Karpas-422 (cell line): ENCODE data around the gene RNF7. TPM values are rescaled to one million over a fixed set of nuclear protein-coding genes. Genes with fewer than 3 reads are reported as not detected.

Experiments used
- DNase-seq: peaks from one replicate; pipeline ENCODE4 v3.0.0-alpha.2; 2015
- H2AFZ ChIP-seq: fragments of 200-600 bp; sonication (generic); 2 replicates; pipeline ENCODE4 v1.6.1; 2014; ENCODE audit warnings: antibody characterized with exemption, low read length, mixed read lengths
- H3K27ac ChIP-seq: fragments of 200-600 bp; sonication (generic); 2 replicates; pipeline ENCODE4 v1.5.1; 2014; ENCODE audit warnings: mild to moderate bottlenecking, low read length, moderate library complexity
- H3K27me3 ChIP-seq: fragments of 200-600 bp; sonication (generic); 2 replicates; pipeline ENCODE4 v1.6.1; 2014; ENCODE audit warnings: low read length, mixed read lengths
- H3K36me3 ChIP-seq: fragments of 200-600 bp; sonication (generic); 2 replicates; pipeline ENCODE4 v1.6.1; 2014; ENCODE audit warnings: low read length, mixed read lengths; ENCODE audit not compliant: insufficient read depth
- H3K4me1 ChIP-seq: fragments of 200-600 bp; sonication (generic); 2 replicates; pipeline ENCODE4 v1.6.1; 2014; ENCODE audit warnings: mild to moderate bottlenecking, low read length, mixed read lengths
- H3K4me2 ChIP-seq: fragments of 200-600 bp; sonication (generic); 2 replicates; pipeline ENCODE4 v1.6.1; 2014; ENCODE audit warnings: low read length, low read depth, mild to moderate bottlenecking; ENCODE audit not compliant: poor library complexity, severe bottlenecking
- H3K4me3 ChIP-seq: fragments of 200-600 bp; sonication (generic); 2 replicates; pipeline ENCODE4 v1.5.1; 2014; ENCODE audit warnings: mild to moderate bottlenecking, antibody characterized with exemption, low read length, mixed read lengths
- H3K79me2 ChIP-seq: fragments of 200-600 bp; sonication (generic); 2 replicates; pipeline ENCODE4 v1.6.1; 2014; ENCODE audit warnings: mild to moderate bottlenecking, low read length, mixed read lengths
- H3K9ac ChIP-seq: fragments of 200-600 bp; sonication (generic); 2 replicates; pipeline ENCODE4 v1.6.0; 2014; ENCODE audit warnings: low read length
- H3K9me2 ChIP-seq: fragments of 200-600 bp; sonication (generic), shearing (Covaris generic); replicated peaks from 2 replicates; pipeline ENCODE4 v1.6.0; 2014; ENCODE audit warnings: mild to moderate bottlenecking, low read length, moderate library complexity; ENCODE audit not compliant: insufficient read depth
- H3K9me3 ChIP-seq: fragments of 300-700, 200-600 bp; sonication (generic); 2 replicates; pipeline ENCODE4 v1.6.1; 2014; ENCODE audit warnings: low read length, mixed read lengths
- H4K20me1 ChIP-seq: fragments of 200-600 bp; sonication (generic); 2 replicates; pipeline ENCODE4 v1.6.1; 2014; ENCODE audit warnings: mild to moderate bottlenecking, antibody characterized with exemption, low read length, low read depth; ENCODE audit not compliant: insufficient read depth
- total RNA-seq: library from RNA; depleted of rRNA; stranded (reverse); fragments of >200 nt; shearing (Covaris generic); gene quantifications from 2 replicates; pipeline ENCODE4 v1.2.3, GENCODE V29; 2014; ENCODE audit warnings: low replicate concordance

Gene RNF7
- total RNA-seq, 1 experiment from 2014 or later, result 63.9 TPM

DNA sequence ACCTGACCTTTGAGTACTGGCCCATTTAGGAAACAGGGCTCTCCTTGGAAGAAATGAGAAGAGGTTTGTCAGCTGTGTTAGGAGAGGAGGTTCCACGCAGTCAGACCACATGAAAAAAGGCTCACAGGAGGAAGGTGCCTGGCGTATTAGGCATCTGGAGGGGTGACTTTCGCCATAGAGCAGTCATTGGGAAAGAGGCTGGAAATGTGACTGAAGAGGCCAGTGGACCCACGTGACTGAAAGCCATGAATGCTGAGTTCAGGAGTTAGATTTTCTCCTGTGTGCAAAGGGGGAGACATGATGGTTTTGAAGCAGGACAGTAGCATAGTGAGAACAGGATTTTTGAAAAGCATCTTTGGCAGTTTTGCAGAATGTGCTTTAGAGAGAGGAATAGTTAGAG lies 29.7 kb upstream of the RNF7 start:
- H2AFZ ChIP-seq, result no peak overlapping the region
- no peak overlapping the region for H3K9ac ChIP-seq
- no peaks in the 10 kb centered on the region for H3K36me3 ChIP-seq
- H3K9me3 ChIP-seq, result no peaks in the 10 kb centered on the region
- H3K4me1 ChIP-seq, result no peaks in the 10 kb centered on the region
- H3K9me2 ChIP-seq, result no peaks in the 10 kb centered on the region
- H4K20me1 ChIP-seq, result no peaks in the 10 kb centered on the region
- H3K4me2 ChIP-seq, result no peak overlapping the region
- H3K79me2 ChIP-seq, result no peaks in the 10 kb centered on the region
- no peaks in the 10 kb centered on the region for H3K27me3 ChIP-seq
- no peak overlapping the region for H3K27ac ChIP-seq
- no peak for DNase-seq
- H3K4me3 ChIP-seq, result no peak overlapping the region

DNA sequence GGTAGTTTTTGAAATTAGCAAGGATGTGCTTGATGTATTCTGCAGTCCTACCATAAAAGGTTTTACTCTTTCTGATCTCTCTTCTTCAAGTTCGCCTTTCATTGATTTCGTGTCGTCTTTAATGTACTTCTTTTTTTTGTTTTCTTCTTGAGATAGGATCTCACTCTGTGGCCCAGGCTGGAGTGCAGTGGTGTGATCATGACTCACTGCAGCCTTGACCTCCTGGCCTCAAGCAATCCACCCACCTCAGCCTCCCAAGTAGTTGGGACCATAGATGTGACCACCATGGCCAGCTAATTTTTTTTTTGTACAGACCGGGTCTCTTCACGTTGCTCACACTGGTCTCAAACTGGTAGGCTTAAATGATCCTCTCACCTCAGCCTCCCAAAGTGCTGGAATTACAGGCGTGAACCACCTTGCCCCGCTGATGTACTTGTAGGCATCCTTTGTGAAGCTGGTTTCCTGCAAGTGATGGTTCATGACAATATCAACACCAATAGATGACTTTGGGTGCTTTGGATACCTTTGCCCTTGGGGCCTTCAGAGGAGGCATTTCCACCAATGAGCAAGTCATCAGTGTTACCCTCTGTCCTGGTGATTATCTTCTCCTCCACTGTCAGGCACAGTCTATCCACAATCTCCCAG lies 28.9 kb upstream of the RNF7 start:
- H3K36me3 ChIP-seq, result no peaks in the 10 kb centered on the region
- H4K20me1 ChIP-seq, result no peaks in the 10 kb centered on the region
- no peaks in the 10 kb centered on the region for H3K27me3 ChIP-seq
- H3K4me2 ChIP-seq, result no peak overlapping the region
- H3K9me2 ChIP-seq, result no peaks in the 10 kb centered on the region
- no peaks in the 10 kb centered on the region for H3K79me2 ChIP-seq
- no peak for DNase-seq
- no peaks in the 10 kb centered on the region for H3K4me1 ChIP-seq
- no peak overlapping the region for H3K4me3 ChIP-seq
- no peak overlapping the region for H3K9ac ChIP-seq
- no peak overlapping the region for H3K27ac ChIP-seq
- no peaks in the 10 kb centered on the region for H3K9me3 ChIP-seq
- no peak overlapping the region for H2AFZ ChIP-seq

DNA sequence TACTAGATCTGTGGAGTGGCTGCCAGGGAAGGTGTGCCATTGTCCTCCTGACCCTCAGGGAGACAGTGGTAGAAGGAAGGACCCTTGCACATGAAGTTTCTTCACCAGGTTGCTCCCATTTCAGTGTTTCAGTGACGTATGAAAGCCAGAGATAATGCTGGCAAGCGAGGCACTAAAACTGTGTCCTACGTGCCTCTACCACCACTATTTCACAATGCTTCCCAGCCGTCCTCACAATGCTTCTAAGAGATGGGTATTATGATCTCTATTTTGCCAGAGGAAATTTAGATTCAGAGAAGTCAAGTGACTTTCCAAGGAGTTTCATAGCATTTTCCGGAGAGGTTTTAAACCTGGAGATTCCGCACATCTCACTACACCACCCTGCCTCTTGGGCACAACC lies 28.0 kb upstream of the RNF7 start:
- no peaks in the 10 kb centered on the region for H3K4me1 ChIP-seq
- no peak overlapping the region for H3K27ac ChIP-seq
- no peaks in the 10 kb centered on the region for H3K79me2 ChIP-seq
- H3K9ac ChIP-seq, result no peak overlapping the region
- H3K9me3 ChIP-seq, result no peaks in the 10 kb centered on the region
- no peaks in the 10 kb centered on the region for H3K27me3 ChIP-seq
- H2AFZ ChIP-seq, result no peak overlapping the region
- no peaks in the 10 kb centered on the region for H4K20me1 ChIP-seq
- no peak for DNase-seq
- H3K4me2 ChIP-seq, result no peak overlapping the region
- H3K9me2 ChIP-seq, result no peaks in the 10 kb centered on the region
- H3K36me3 ChIP-seq, result no peaks in the 10 kb centered on the region
- H3K4me3 ChIP-seq, result no peak overlapping the region

DNA sequence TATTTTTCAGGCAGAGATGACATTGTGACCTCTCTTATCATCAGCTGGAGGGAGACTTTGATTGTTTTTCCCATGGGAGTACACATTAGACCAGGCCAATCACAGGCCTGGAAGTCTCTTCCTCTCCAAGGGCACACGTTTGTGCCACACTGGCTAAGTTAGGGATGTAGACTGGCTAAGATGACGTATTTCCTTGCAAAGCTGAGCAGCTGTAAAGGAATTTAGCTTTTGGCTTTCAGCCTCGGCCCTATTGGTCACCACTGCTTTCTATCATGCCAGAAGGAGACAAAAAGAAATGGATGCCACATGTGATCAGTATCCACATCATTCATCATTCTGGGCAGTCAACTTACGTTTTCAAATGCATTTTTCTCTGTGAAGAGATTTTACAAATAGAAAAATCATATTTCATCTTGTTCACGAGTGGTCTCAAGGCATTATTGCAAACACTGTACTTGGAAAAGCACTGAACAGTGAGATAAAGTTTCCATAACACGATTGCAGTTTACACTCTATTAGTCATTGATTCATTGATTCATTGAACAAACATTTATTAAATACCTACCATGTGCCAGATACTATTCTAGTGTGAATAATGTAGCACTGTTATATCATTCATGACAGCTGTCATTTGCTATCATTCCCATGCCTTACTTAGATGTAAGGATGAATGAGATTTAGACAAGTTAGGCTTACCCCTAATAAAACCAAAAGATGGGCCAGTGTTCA lies 27.0 kb upstream of the RNF7 start:
- no peak for DNase-seq
- Histone ChIP-seq H3K9me2 (no peaks in the 10 kb centered on the region), H3K9ac (no peak overlapping the region), H4K20me1 (no peaks in the 10 kb centered on the region), H2AFZ (no peak overlapping the region), H3K4me3 (no peak overlapping the region), H3K27me3 (no peaks in the 10 kb centered on the region), H3K36me3 (no peaks in the 10 kb centered on the region), H3K9me3 (no peaks in the 10 kb centered on the region), H3K79me2 (no peaks in the 10 kb centered on the region), H3K4me2 (no peak overlapping the region), H3K27ac (no peak overlapping the region), H3K4me1 (no peaks in the 10 kb centered on the region)

DNA sequence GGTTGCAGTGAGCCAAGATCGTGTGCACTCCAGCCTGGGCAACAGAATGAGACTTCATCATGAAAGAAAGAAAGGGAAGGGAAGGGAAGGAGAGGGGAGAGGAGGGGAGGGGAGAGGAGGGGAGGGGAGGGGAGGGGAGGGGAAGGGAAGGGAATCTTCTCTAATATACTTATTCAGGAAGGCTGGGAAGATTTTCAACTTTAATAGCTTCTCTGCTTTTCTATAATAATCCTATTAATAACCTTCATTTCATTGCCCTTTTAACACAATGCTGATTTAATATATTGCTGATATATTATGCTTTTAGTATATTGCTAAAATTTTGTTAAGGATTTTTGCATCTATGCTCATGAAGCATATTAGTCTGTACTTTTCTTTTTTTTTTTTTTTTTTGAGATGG lies 23.4 kb upstream of the RNF7 start:
- Histone ChIP-seq H3K9ac (no peak overlapping the region), H3K4me3 (no peak overlapping the region), H4K20me1 (no peaks in the 10 kb centered on the region), H3K27me3 (no peaks in the 10 kb centered on the region), H3K4me1 (no peaks in the 10 kb centered on the region), H3K9me2 (no peaks in the 10 kb centered on the region), H3K36me3 (no peaks in the 10 kb centered on the region), H3K9me3 (no peaks in the 10 kb centered on the region), H3K4me2 (no peak overlapping the region), H3K79me2 (no peaks in the 10 kb centered on the region), H2AFZ (no peak overlapping the region), H3K27ac (no peak overlapping the region)
- DNase-seq, result no peak

DNA sequence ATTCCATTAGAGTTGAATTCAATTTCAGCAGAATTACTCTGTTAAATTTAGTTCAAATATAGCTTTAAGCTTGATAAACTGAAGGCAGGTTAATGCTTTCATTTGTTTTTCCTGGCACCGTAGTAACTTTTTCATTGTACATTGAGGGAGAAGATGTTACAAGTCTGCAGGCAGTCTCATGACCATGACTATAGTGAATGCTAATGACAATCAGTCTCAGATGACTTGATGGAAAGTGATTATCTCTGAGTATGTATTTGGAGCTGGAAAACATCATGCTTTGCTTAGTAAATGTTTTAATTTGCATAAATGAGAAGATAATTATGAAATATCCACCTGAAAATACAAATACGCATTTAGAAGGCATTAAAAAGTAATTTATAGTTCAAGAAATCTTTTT lies 16.0 kb upstream of the RNF7 start:
- H3K9ac ChIP-seq, result no peak overlapping the region
- no peaks in the 10 kb centered on the region for H3K36me3 ChIP-seq
- H2AFZ ChIP-seq, result no peak overlapping the region
- no peaks in the 10 kb centered on the region for H3K9me3 ChIP-seq
- no peaks in the 10 kb centered on the region for H3K4me1 ChIP-seq
- DNase-seq, result no peak
- no peaks in the 10 kb centered on the region for H3K27me3 ChIP-seq
- H3K4me3 ChIP-seq, result no peak overlapping the region
- H3K9me2 ChIP-seq, result no peaks in the 10 kb centered on the region
- H4K20me1 ChIP-seq, result no peaks in the 10 kb centered on the region
- H3K79me2 ChIP-seq, result no peaks in the 10 kb centered on the region
- no peak overlapping the region for H3K4me2 ChIP-seq
- no peak overlapping the region for H3K27ac ChIP-seq

DNA sequence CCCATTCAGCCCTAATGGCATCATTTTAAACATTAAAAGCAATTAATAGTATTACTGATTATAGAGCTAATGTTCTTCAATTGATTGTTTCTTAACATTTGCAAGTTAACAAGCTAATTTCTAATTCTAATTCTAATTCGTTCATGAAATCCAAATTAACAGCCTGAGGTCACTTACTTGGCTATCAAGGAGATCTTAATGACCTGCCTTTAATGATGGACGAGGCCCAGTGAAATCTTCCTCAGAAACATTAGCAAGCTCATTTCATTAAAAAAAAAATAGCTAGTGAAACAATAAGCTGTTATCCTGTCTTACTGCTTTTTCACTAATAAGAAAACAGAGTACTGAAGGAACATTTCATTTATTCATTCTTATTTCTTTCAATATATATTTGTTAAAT lies 15.4 kb upstream of the RNF7 start:
- Histone ChIP-seq H3K4me3 (no peak overlapping the region), H3K79me2 (no peaks in the 10 kb centered on the region), H3K9me2 (no peaks in the 10 kb centered on the region), H3K27ac (no peak overlapping the region), H3K9ac (no peak overlapping the region), H3K4me2 (no peak overlapping the region), H3K9me3 (no peaks in the 10 kb centered on the region), H3K36me3 (no peaks in the 10 kb centered on the region), H4K20me1 (no peaks in the 10 kb centered on the region), H2AFZ (no peak overlapping the region), H3K4me1 (no peaks in the 10 kb centered on the region), H3K27me3 (no peaks in the 10 kb centered on the region)
- no peak for DNase-seq

DNA sequence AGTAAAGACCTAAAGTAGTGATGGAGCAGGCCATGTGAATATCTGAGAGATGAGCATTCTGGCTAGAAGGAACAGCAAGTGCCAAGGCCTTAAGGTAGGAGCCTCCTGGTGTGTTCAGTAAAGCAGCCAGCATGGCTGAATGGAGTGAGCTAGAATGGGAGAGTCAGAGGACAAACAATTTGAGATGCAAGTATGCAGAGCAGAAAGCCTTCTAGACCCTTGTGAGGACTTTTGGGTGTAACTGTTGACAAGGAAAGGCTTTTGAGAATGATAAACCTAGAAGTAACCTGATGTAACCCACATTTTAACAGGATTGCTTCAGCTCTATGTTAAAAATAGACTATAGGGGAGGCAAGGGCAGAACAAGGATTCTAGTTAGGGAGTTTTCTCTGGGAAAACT lies 14.8 kb upstream of the RNF7 start:
- no peaks in the 10 kb centered on the region for H3K27me3 ChIP-seq
- H3K4me3 ChIP-seq, result no peak overlapping the region
- no peaks in the 10 kb centered on the region for H4K20me1 ChIP-seq
- H2AFZ ChIP-seq, result no peak overlapping the region
- no peaks in the 10 kb centered on the region for H3K9me2 ChIP-seq
- no peak overlapping the region for H3K9ac ChIP-seq
- no peak overlapping the region for H3K4me2 ChIP-seq
- H3K36me3 ChIP-seq, result no peaks in the 10 kb centered on the region
- H3K27ac ChIP-seq, result no peak overlapping the region
- DNase-seq, result no peak
- H3K9me3 ChIP-seq, result no peaks in the 10 kb centered on the region
- no peaks in the 10 kb centered on the region for H3K79me2 ChIP-seq
- H3K4me1 ChIP-seq, result no peaks in the 10 kb centered on the region
